Measurements from ENCODE around the gene GART. TPM values are rescaled to one million over a fixed set of nuclear protein-coding genes. Genes with fewer than 3 reads are reported as not detected.

The GART gene
- total and polyA plus RNA-seq, 2 donors (not counting 3 experiments of a cell fraction or from before 2014, with no cell fraction given) = 12.0 to 112 TPM

DNA sequence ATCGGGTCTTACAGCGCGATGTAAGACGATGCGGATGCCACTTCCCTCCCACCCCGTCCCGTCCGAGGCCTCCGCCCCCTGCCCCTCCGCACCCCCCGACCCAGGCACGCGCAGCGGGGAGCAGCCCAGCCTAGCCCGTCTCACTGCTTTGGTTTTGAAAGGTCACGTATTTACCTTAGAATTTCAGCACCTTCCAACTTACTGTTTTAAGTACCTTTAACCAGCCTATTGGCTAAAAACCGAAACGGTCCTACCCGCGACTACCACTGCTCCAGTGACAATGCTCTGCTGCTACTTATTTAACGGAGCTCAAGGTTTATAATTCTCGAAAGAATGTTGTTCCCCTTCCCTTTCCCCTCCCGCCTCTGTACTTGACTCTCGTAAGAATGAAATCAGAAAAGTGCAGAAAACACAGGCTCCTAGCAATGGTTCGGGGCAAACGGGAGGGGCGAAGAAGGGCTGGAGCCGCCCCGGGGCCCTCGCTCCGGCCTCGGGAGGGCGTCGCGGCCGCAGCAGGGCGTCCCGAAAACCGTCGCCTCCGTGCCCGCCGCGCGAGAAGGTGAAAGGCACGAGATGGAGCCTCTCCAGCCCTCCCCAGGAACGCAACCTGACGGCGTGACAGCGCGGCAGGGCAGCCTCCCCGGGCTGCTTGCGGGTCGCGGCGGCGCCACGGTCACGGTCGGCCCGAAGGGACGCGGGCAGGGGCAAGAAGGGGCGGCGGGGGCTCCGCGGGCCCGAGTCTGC is 62.8 kb downstream of the GART start:
- Histone ChIP-seq H4K20me1 (replicated peaks; ENCODE audit: control insufficient read depth, extremely low read depth, insufficient read depth, low read length) (no peaks in the 10 kb centered on the region), H3K4me3 (replicated peaks in 1 of 3; ENCODE audit: insufficient read depth in 1 of 3, low read depth in 1 of 3, low read length in 3 of 3) (peak overlapping the region; percentile 83 to 95 (median 91)), H3K27me3 (ENCODE audit: control insufficient read depth in 2 of 2, insufficient read depth in 2 of 2, low read length in 2 of 2) (peaks cover 3% of the 10 kb centered on the region in 2 experiments), H3K9me1 (replicated peaks; ENCODE audit: control insufficient read depth, extremely low read depth, insufficient read depth, low read length) (no peaks in the 10 kb centered on the region), H3K4me1 (ENCODE audit: control insufficient read depth, extremely low read depth, insufficient read depth, low read length) (peaks cover 4% of the 10 kb centered on the region), H3K36me3 (ENCODE audit: control insufficient read depth in 2 of 2, extremely low read depth in 1 of 2, insufficient read depth in 2 of 2, low read length in 2 of 2) (no peaks in the 10 kb centered on the region), H3K9me3 (replicated peaks; ENCODE audit: control insufficient read depth, insufficient read depth, low read length) (no peaks in the 10 kb centered on the region), H2AFZ (ENCODE audit: low read depth, low read length) (peak overlapping the region; percentile 53), H3K9ac (replicated peaks; ENCODE audit: extremely low read depth, insufficient read depth, low read length) (peak overlapping the region; percentile 73), H3K27ac (ENCODE audit: insufficient read depth, low read depth, low read length) (peak overlapping the region; percentile 72), H3K4me2 (ENCODE audit: insufficient read depth, low read length) (peak overlapping the region; percentile 90), H3K79me2 (ENCODE audit: control insufficient read depth, insufficient read depth, low read length) (peaks cover 8% of the 10 kb centered on the region)
- FAIRE-seq (peak; percentile 59), DNase-seq (ENCODE audit: low read depth, low spot score) (peak; percentile 48)
- BruUV-seq (replicated peaks) = no TSS peak
- intact Hi-C loops (cut with micrococcal nuclease) = no loop called here
- dilution Hi-C loops (cut with MboI; ENCODE audit: extremely low pct_ligation_motif_present, low sequenced_read_pairs) = no loop called here
- ChIA-PET POLR2A (interaction anchor here (1.0 to 1.9 kb wide), 4 partner anchors 12 to 109 kb away, joined by 3 to 22 read pairs (median 3); partner anchors contain the start of genes DNAJC28, DONSON and GART), CTCF (interaction anchor here (0.6 to 2.3 kb wide), 10 partner anchors 11 to 282 kb away, joined by 3 to 24 read pairs (median 6); partner anchors contain the start of genes DNAJC28 and IFNAR1)
- TF ChIP-seq, protein P1, sequence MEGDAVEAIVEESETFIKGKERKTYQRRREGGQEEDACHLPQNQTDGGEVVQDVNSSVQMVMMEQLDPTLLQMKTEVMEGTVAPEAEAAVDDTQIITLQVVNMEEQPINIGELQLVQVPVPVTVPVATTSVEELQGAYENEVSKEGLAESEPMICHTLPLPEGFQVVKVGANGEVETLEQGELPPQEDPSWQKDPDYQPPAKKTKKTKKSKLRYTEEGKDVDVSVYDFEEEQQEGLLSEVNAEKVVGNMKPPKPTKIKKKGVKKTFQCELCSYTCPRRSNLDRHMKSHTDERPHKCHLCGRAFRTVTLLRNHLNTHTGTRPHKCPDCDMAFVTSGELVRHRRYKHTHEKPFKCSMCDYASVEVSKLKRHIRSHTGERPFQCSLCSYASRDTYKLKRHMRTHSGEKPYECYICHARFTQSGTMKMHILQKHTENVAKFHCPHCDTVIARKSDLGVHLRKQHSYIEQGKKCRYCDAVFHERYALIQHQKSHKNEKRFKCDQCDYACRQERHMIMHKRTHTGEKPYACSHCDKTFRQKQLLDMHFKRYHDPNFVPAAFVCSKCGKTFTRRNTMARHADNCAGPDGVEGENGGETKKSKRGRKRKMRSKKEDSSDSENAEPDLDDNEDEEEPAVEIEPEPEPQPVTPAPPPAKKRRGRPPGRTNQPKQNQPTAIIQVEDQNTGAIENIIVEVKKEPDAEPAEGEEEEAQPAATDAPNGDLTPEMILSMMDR (IDR thresholded peaks at IDR 0.05; ENCODE audit: extremely low read depth in 1 of 2, insufficient read depth in 1 of 2, low read depth in 1 of 2, low read length in 2 of 2) = peak in 1 of 2 donors; percentile 20
- TF ChIP-seq EZH2 (IDR thresholded peaks at IDR 0.05; ENCODE audit: borderline replicate concordance, low read depth, low read length, severe bottlenecking) = no peak

DNA sequence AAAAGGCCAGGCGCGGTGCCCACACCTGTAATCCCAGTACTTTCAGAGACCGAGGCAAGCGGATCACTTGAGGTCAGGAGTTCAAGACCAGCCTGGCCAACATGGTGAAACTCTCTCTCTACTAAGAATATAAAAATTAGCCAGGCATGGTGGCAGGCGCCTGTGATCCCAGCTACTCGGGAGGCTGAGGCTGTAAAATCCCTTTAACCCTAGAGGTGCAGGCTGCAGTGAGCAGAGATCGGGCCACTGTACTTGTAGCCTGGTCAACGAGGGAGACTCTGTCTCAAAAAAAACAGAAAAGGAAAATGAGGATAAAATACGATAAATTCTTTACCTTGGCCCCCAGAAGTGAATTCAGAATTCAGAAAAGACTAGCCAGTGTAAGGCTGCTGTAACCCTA is 63.7 kb downstream of the GART start:
- H3K79me2 ChIP-seq (ENCODE audit: control insufficient read depth, insufficient read depth, low read length) = peaks cover 15% of the 10 kb centered on the region
- CTCF ChIA-PET = no interaction called here
- no TSS peak for BruUV-seq (replicated peaks)
- intact Hi-C loops (cut with micrococcal nuclease) = no loop called here
- peak; percentile 68 for FAIRE-seq
- peak overlapping the region; percentile 34 for H2AFZ ChIP-seq (ENCODE audit: low read depth, low read length)
- TF ChIP-seq GATA2 (IDR thresholded peaks at IDR 0.05; ENCODE audit: insufficient read depth, insufficient read length, low read depth, low read length) (no peak), EZH2 (IDR thresholded peaks at IDR 0.05; ENCODE audit: borderline replicate concordance, low read depth, low read length, severe bottlenecking) (no peak), MYC (IDR thresholded peaks at IDR 0.05; ENCODE audit: low read depth, low read length) (no peak), JUN (IDR thresholded peaks at IDR 0.05; ENCODE audit: borderline replicate concordance, insufficient read depth, insufficient read length, low read depth) (no peak), POLR2AphosphoS5 (IDR thresholded peaks at IDR 0.05; ENCODE audit: insufficient read depth, low read depth, low read length) (no peak), POLR2A (IDR thresholded peaks at IDR 0.05; ENCODE audit: low read depth, low read length) (no peak)
- TF ChIP-seq, protein P2, sequence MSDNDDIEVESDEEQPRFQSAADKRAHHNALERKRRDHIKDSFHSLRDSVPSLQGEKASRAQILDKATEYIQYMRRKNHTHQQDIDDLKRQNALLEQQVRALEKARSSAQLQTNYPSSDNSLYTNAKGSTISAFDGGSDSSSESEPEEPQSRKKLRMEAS (IDR thresholded peaks at IDR 0.05; ENCODE audit: insufficient read depth, insufficient read length) = no peak
- TF ChIP-seq, protein P1 (IDR thresholded peaks at IDR 0.05; ENCODE audit: extremely low read depth in 1 of 2, insufficient read depth in 1 of 2, low read depth in 1 of 2, low read length in 2 of 2) = no peak
- no peak overlapping the region for H3K27ac ChIP-seq (ENCODE audit: insufficient read depth, low read depth, low read length)
- peak overlapping the region in 2 of 3 experiments; percentile 83 to 91 for H3K4me3 ChIP-seq (replicated peaks in 1 of 3; ENCODE audit: insufficient read depth in 1 of 3, low read depth in 1 of 3, low read length in 3 of 3)
- H3K27me3 ChIP-seq (ENCODE audit: control insufficient read depth in 2 of 2, insufficient read depth in 2 of 2, low read length in 2 of 2) = peaks cover 3% of the 10 kb centered on the region in 2 experiments
- peak overlapping the region; percentile 59 for H3K9ac ChIP-seq (replicated peaks; ENCODE audit: extremely low read depth, insufficient read depth, low read length)
- no peaks in the 10 kb centered on the region for H3K9me3 ChIP-seq (replicated peaks; ENCODE audit: control insufficient read depth, insufficient read depth, low read length)
- no peak for DNase-seq (ENCODE audit: low read depth, low spot score)
- no peaks in the 10 kb centered on the region for H3K36me3 ChIP-seq (ENCODE audit: control insufficient read depth in 2 of 2, extremely low read depth in 1 of 2, insufficient read depth in 2 of 2, low read length in 2 of 2)
- POLR2A ChIA-PET = no interaction called here
- no peaks in the 10 kb centered on the region for H4K20me1 ChIP-seq (replicated peaks; ENCODE audit: control insufficient read depth, extremely low read depth, insufficient read depth, low read length)
- H3K4me2 ChIP-seq (ENCODE audit: insufficient read depth, low read length) = peak overlapping the region; percentile 90
- dilution Hi-C loops (cut with MboI; ENCODE audit: extremely low pct_ligation_motif_present, low sequenced_read_pairs) = no loop called here
- H3K4me1 ChIP-seq (ENCODE audit: control insufficient read depth, extremely low read depth, insufficient read depth, low read length) = peaks cover 4% of the 10 kb centered on the region
- H3K9me1 ChIP-seq (replicated peaks; ENCODE audit: control insufficient read depth, extremely low read depth, insufficient read depth, low read length) = no peaks in the 10 kb centered on the region

All from endothelial cell of umbilical vein (primary cell).